ENCODE results near the gene HEPACAM2.

Gene HEPACAM2

GRCh38 chr7:93226310-93226709 lies at the start of gene HEPACAM2:
Gene HEPACAM2 (minus strand): TSS chr7:93226469.
- DNase-seq = no peak

- no peak for DNase-seq
Observed at GRCh38 chr7:93265220-93265619, 39.0 kb upstream of the HEPACAM2 start.

- DNase-seq = no peak
Observed at GRCh38 chr7:93262535-93262934, 36.3 kb upstream of the HEPACAM2 start.

- DNase-seq = no peak
Observed at GRCh38 chr7:93258661-93259060, 32.4 kb upstream of the HEPACAM2 start.

GRCh38 chr7:93249491-93250148 lies 23.4 kb upstream of the HEPACAM2 start:
- DNase-seq = no peak

GRCh38 chr7:93245525-93246432 lies 19.5 kb upstream of the HEPACAM2 start:
- peak; percentile 22 for DNase-seq

- no peak for DNase-seq
Observed at GRCh38 chr7:93242106-93242505, 15.8 kb upstream of the HEPACAM2 start.

- no peak for DNase-seq
Observed at GRCh38 chr7:93239824-93240223, 13.6 kb upstream of the HEPACAM2 start.

- no peak for DNase-seq
Observed at GRCh38 chr7:93238748-93239147, 12.5 kb upstream of the HEPACAM2 start.

GRCh38 chr7:93238131-93238530 lies 11.9 kb upstream of the HEPACAM2 start:
- DNase-seq = no peak

- DNase-seq = no peak
Observed at GRCh38 chr7:93235541-93235940, 9.3 kb upstream of the HEPACAM2 start.

GRCh38 chr7:93232673-93233018 lies 6.4 kb upstream of the HEPACAM2 start:
- no peak for DNase-seq

GRCh38 chr7:93231799-93232672 lies 5.8 kb upstream of the HEPACAM2 start, which contains the start of gene VPS50:
Gene VPS50 (plus strand): TSS chr7:93232366. CDS start chr7:93232468, 102 bp downstream.
- DNase-seq = peak; percentile 97

- DNase-seq = no peak
Observed at GRCh38 chr7:93231259-93231658, 5.0 kb upstream of the HEPACAM2 start.

- DNase-seq = peak; percentile 79
Observed at GRCh38 chr7:93228302-93228701, 2.0 kb upstream of the HEPACAM2 start.

- DNase-seq = no peak
Observed at GRCh38 chr7:93219868-93220267, 6.4 kb downstream of the HEPACAM2 start.

- DNase-seq = no peak
Observed at GRCh38 chr7:93218997-93219827, 7.1 kb downstream of the HEPACAM2 start.

GRCh38 chr7:93212881-93213280 lies 13.4 kb downstream of the HEPACAM2 start:
- no peak for DNase-seq

- no peak for DNase-seq
Observed at GRCh38 chr7:93211228-93211818, 14.9 kb downstream of the HEPACAM2 start.

GRCh38 chr7:93205046-93205445 lies 21.2 kb downstream of the HEPACAM2 start:
- DNase-seq = no peak

GRCh38 chr7:93203496-93203895 lies 22.8 kb downstream of the HEPACAM2 start:
- no peak for DNase-seq
